Neural progenitor cell (in vitro differentiated cells): Measurements from ENCODE around the gene RASD2.

ENCODE experiments used
- EZH2 ChIP-seq: fragments of 200-600 bp; sonication (generic); IDR thresholded peaks from 2 replicates; pipeline ENCODE4 v1.6.1; 2017; ENCODE audit warnings: antibody characterized with exemption, mild to moderate bottlenecking, moderate library complexity
- EZH2phosphoT487 ChIP-seq: fragments of 200-600 bp; sonication (generic); IDR thresholded peaks from 2 replicates; pipeline ENCODE4 v1.6.1; 2017; ENCODE audit warnings: antibody characterized with exemption
- TF ChIP-seq, protein P1 (sequence below): fragments of 200-600 bp; sonication (generic); IDR thresholded peaks from 2 replicates; pipeline ENCODE4 v1.5.1; 2017; ENCODE audit warnings: antibody characterized with exemption, mild to moderate bottlenecking

DNA sequence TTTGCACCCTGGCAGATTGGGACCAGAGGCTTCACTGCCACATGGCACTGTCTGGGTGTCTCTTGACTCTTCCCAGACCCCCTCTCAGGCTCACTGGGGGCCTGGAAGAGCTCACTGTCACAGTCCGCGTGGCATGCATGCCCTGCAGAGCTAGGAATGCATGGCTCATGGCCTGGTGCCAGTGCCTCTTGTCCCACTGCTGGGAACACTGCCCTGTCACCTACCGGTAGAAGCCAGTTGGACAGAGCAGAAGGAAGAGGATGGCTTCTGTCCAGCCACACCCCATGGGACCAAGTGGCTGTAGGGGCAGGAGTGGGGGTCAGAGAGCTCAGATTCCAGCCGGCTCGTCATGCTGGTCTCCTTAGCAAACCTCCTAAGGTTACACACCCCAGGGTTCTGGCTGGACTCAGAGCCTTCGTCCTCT, 46.8 kb downstream of the RASD2 start:
- TF ChIP-seq, protein P1, sequence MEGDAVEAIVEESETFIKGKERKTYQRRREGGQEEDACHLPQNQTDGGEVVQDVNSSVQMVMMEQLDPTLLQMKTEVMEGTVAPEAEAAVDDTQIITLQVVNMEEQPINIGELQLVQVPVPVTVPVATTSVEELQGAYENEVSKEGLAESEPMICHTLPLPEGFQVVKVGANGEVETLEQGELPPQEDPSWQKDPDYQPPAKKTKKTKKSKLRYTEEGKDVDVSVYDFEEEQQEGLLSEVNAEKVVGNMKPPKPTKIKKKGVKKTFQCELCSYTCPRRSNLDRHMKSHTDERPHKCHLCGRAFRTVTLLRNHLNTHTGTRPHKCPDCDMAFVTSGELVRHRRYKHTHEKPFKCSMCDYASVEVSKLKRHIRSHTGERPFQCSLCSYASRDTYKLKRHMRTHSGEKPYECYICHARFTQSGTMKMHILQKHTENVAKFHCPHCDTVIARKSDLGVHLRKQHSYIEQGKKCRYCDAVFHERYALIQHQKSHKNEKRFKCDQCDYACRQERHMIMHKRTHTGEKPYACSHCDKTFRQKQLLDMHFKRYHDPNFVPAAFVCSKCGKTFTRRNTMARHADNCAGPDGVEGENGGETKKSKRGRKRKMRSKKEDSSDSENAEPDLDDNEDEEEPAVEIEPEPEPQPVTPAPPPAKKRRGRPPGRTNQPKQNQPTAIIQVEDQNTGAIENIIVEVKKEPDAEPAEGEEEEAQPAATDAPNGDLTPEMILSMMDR, result no peak
- TF ChIP-seq EZH2 (no peak), EZH2phosphoT487 (no peak)
